RWPE1 (cell line): ENCODE measurements around the gene TNRC6B.

Experiments
- CTCF ChIA-PET: fragments of 350-600 bp; sonication (Branson Sonifier 250); formaldehyde crosslinking; extraction: SDS; loops from one replicate; lab custom pipeline; 2021; lab: Yijun Ruan, JAX
- POLR2A ChIA-PET: fragments of 400-600 bp; formaldehyde crosslinking; extraction: SDS; loops from one replicate; lab custom pipeline; 2020; ENCODE audit warnings: antibody characterized with exemption; ENCODE audit not compliant: low non-redundant PET; lab: Yijun Ruan, JAX
- DNase-seq: peaks from one replicate; pipeline ENCODE4 v3.0.0; 2012; ENCODE audit warnings: low spot score
- H3K27ac ChIP-seq: fragments of 450-650 bp; 2 replicates; pipeline ENCODE4 v1.5.1; 2017
- CTCF ChIP-seq: fragments of 450-650 bp; conservative IDR thresholded peaks from 2 replicates; pipeline ENCODE4 v1.5.1; 2017; ENCODE audit warnings: low read depth, mild to moderate bottlenecking

The TNRC6B gene

DNA sequence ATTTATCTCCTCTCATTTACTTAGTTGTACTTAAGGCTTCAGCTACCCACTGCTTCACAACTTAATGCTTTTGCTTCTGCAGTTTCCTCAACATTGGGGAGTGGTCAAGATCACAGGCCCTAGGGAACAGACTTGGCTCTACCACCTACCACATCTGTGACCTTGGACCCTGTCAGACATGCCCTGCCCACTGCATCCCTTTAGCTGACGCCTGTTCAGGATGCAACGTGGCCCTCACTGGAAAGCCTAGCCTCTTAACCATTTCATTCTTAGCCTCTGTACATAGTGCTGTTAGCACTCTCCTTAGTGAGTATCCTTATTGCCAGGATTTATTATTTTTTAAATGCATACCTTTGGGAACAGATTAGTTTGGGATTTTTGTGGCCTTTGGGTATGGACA, 34.4 kb downstream of the TNRC6B start:
- POLR2A ChIA-PET: no interaction called here
- H3K27ac ChIP-seq: no peak overlapping the region
- CTCF ChIA-PET: no interaction called here
- no peak for DNase-seq
- no peak for TF ChIP-seq CTCF

GRCh38 chr22:40213478-40213877, 35.8 kb downstream of the TNRC6B start:
- DNase-seq: no peak
- CTCF ChIA-PET: no interaction called here
- POLR2A ChIA-PET: no interaction called here
- TF ChIP-seq CTCF: no peak
- H3K27ac ChIP-seq: no peak overlapping the region

DNA sequence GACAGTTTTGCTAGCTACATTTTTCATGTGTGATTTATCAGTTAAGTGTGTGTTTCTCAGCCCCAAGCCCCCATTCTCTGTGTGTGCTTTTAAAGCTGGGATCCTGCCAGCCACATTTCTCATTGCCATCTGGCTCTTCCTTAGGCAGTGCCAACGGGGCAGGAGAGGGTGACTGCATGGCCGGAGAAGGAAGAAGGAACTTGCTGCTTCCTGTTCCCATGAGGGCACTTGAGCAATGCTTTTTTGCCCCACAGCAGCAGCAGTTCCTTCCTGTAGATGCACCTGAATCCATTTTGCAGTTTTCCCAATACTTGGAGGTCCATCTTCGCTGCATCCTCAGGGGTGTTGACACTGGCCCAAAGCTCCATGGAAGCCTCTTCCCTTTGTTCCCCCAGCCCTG, 37.5 kb downstream of the TNRC6B start:
- peak overlapping the region; percentile 33; the same call in 1 of the 2 replicates for H3K27ac ChIP-seq
- POLR2A ChIA-PET: no interaction called here
- DNase-seq: no peak

DNA sequence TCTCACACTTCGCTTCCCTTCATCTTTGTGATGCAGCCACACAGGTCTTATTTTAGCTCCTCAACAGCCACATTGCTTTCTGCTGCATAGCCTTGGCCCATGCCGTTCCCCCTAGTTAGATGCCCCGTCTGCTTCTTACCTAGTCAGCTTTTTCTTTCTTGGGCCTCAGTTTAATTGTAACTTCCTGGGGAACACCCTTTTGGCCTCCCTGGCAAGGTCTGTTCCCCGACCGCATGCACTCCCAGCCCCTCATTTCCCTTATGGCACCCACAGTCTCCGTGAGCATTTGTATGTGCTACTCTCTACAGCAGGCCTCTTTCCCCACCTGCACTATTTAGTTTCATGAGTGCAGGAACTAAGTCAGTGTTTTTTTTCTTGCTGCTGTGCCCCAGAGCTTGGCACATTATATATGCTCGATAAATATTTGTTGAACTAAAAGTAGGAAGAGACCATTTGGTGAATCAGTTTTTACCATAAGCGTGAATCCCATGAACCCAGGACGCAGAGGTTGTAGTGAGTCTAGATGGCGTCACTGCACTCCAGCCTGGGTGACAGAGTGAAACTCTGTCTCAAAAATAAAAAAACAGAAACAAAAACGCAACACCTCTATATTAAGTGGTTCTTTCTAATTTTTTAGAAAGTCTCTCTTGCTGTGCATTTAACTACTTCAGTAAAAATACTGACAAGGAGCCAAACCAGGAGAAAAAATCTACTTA, 38.5 kb downstream of the TNRC6B start:
- CTCF ChIA-PET: no interaction called here
- no peak for TF ChIP-seq CTCF
- H3K27ac ChIP-seq: no peak overlapping the region
- POLR2A ChIA-PET: no interaction called here
- no peak for DNase-seq

More for the DNA sequence above, 37.5 kb downstream of the TNRC6B start:
- no peak for TF ChIP-seq CTCF
- CTCF ChIA-PET: no interaction called here

DNA sequence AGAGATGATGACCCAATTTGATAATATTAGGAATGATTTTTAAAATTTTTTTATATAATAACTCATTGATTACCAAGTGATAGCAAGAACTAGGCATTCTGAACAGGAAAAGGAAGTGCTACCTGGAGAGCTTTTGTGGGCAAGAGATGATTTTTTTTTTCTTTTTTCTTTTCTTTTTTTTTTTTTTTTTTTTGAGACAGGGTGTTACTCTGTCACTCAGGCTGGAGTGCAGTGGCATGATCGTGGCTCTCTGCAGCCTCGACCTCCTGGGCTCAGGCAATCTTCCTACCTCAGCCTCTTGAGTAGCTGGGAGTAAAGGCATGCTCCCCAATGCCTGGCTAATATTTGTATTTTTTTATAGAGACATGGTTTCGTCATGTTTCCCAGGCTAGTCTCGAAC, 40.4 kb downstream of the TNRC6B start:
- DNase-seq: no peak
- no peak for TF ChIP-seq CTCF
- CTCF ChIA-PET: no interaction called here
- H3K27ac ChIP-seq: no peak overlapping the region
- POLR2A ChIA-PET: no interaction called here

DNA sequence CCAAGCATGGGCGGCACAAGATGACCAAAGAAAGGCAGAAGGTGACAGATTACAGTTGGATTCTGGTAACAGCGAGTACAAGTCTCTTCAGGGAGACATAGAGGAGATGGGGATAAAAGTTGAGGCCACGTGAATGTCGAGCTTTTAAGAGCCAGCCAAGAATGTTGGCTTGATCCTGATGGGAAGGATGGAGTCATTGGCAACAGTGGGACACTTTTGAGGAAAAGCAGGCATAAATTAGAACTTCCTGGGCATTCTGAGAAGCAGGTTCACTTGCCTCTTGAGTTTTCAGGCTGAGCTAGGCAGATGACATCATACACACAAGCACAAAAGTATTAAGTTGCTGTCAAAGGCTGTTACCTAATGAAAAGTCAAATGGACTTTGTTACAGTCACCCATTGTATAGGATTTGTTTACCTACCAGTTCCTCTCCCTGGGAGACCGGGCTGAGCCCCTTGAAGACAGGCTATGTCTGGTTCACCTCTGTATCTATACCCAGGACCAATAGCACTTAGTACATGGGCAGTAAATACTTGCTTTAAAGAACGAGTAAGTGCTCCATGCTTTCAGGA, 41.1 kb downstream of the TNRC6B start:
- H3K27ac ChIP-seq: peak overlapping the region; percentile 85
- TF ChIP-seq CTCF: no peak
- ChIA-PET POLR2A (no interaction called here), CTCF (interaction anchor here (0.6 kb wide), 1 partner anchor 21 kb away, joined by 3 read pairs; no protein-coding TSS in a partner anchor)
- DNase-seq: no peak
